Placental epithelial cell (primary cell): ENCODE results near the gene THBD. TPM values are rescaled to one million over a fixed set of nuclear protein-coding genes. Genes with fewer than 3 reads are reported as not detected.

Experiments used
- total RNA-seq: library from RNA; depleted of rRNA; stranded (reverse); fragments of >200 nt; gene quantifications from 2 replicates; pipeline ENCODE4 v1.2.3, GENCODE V29; 2012

Gene THBD, protein sequence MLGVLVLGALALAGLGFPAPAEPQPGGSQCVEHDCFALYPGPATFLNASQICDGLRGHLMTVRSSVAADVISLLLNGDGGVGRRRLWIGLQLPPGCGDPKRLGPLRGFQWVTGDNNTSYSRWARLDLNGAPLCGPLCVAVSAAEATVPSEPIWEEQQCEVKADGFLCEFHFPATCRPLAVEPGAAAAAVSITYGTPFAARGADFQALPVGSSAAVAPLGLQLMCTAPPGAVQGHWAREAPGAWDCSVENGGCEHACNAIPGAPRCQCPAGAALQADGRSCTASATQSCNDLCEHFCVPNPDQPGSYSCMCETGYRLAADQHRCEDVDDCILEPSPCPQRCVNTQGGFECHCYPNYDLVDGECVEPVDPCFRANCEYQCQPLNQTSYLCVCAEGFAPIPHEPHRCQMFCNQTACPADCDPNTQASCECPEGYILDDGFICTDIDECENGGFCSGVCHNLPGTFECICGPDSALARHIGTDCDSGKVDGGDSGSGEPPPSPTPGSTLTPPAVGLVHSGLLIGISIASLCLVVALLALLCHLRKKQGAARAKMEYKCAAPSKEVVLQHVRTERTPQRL
- 24.7 and 67.1 TPM in 2 replicates for total RNA-seq

DNA sequence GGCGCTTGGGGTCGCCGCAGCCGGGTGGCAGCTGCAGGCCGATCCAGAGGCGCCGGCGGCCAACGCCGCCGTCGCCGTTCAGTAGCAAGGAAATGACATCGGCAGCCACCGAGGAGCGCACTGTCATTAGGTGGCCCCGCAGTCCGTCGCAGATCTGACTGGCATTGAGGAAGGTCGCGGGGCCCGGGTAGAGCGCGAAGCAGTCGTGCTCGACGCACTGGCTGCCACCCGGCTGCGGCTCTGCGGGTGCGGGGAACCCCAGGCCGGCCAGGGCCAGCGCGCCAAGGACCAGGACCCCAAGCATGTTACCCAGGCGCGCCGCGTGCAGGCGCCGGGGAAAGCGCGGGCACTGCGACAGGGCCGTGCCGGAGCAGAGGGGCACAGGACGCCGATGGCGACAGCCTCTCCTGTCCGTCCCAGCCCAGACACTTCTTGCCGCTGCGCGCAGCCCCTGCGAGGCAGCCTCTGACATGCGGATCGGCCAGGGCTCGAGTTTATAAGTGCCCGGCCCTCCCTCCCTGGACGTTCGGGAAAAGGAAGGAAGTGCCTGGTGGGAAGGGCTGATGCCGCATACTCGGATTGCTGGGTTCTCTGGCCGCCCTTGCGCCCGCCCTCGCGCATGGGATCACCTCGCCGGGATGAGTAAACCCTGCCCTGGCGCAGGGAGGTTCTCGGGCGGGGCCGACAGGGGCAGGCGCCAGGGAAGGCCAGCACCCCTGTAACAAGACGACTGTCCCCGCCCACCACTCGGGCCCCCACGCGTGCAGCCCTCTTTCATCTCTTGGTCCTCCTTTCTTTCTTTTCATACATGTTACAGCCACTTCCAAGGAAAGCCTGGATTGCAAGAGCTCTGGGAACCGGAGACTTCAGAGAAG, at the start of gene THBD:
THBD (minus strand) TSS at position 472 of the 875 bp plus-strand sequence; CDS start at position 304, 168 bp downstream.

DNA sequence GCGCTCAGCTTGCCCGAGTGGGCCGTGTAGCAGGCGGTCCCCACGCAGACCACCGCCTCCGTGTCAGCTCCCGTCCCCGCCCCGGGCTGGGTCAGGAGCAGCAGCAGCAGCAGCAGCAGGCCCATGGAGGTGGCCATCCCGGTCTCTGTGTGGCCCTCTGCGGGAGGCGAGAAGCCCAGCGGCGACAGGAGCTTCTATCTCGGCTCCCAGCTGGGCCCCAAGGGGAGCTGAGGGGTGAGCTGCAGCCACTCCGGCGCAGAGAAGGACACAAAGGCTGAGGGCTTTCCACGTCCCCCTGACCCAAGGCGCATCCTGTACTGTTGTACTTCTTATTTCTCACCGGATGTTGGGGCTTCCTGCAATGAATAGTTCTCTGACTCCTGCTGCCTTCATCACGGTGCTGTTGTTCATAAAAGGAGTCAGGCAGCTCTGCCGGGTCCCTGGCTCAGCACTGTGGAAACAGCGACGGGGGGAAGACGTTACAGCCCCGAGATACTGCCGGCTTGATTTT, 36.6 kb upstream of the THBD start, which contains the start of gene CD93:
CD93 (minus strand) TSS at position 269 of the 511 bp plus-strand sequence; CDS start at position 137, 132 bp downstream.

DNA sequence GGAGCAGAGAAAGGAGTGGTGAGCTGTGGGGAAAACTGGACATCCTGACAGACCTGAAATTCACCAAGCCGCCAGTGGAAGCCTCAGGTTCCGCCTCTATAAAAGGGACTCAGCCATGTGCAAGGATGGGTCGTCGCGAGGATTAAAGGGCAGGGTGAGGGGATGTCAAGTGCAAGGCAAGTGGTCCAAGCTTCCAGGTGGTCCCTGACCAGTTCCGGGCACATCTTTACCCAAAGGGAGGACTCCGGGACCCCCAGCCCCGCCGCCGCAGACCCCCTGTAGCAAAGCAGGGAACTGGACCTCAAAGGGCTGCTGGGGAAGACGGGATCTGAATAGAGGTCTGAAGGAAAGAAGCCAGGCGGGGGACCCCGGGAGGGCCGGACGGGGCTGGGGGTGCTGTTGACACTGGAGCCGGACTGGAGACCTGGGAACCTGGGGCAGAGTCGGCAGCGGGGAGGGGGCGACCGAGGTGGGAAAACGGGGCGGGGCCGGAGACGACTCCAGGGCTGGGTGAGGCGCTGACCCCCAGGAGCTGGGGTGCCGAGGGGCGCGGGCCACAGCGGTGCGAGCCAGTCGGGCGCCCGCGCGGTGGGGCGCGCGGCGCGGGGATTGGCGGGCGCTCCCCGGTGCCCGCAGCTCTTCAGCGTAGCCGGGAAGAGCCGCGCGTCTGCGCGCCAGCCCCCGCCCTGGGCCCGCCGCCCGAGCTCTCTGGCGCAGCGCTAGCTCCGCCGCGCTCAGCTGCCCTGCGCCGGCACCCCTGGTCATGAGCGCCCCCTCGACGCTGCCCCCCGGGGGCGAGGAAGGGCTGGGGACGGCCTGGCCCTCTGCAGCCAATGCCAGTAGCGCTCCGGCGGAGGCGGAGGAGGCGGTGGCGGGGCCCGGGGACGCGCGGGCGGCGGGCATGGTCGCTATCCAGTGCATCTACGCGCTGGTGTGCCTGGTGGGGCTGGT, 14.5 kb downstream of the THBD start, which contains the start of gene SSTR4:
SSTR4 (plus strand) TSS at position 592 of the 951 bp plus-strand sequence; CDS start at position 764, 172 bp downstream.

Other genes with a start within 250 kb of the THBD start
- gene SSTR4, start 14.4 kb downstream of the THBD start, total RNA-seq = 0.43 and 3.5 TPM in 2 replicates
- gene CD93, start 36.7 kb upstream of the THBD start, total RNA-seq = under 0.01 TPM in 1 of 2 replicates, not detected in the other